Progenitor cell of endocrine pancreas (in vitro differentiated cells): ENCODE results near the gene CACNB4. TPM values are rescaled to one million over a fixed set of nuclear protein-coding genes. Genes with fewer than 3 reads are reported as not detected.

Source experiments
- DNase-seq: peaks from one replicate; pipeline ENCODE4 v3.0.0; 2021; ENCODE audit warnings: low spot score; ENCODE audit not compliant: unreplicated experiment
- H3K27ac Mint-ChIP-seq: 2 replicates; pipeline ENCODE4 v1.8.0; 2021; ENCODE audit warnings: mild to moderate bottlenecking, moderate library complexity, mixed read lengths
- H3K27me3 Mint-ChIP-seq: 2 replicates; pipeline ENCODE4 v1.8.0; 2021; ENCODE audit warnings: mixed read lengths
- H3K36me3 Mint-ChIP-seq: 2 replicates; pipeline ENCODE4 v1.8.0; 2022; ENCODE audit warnings: mixed read lengths; ENCODE audit not compliant: insufficient read depth
- H3K4me1 Mint-ChIP-seq: 2 replicates; pipeline ENCODE4 v1.8.0; 2021; ENCODE audit warnings: low read depth, mixed read lengths
- H3K4me3 Mint-ChIP-seq: 2 replicates; pipeline ENCODE4 v1.8.0; 2021; ENCODE audit warnings: low read depth, mild to moderate bottlenecking, moderate library complexity, mixed read lengths
- H3K9me3 Mint-ChIP-seq: 2 replicates; pipeline ENCODE4 v1.8.0; 2021; ENCODE audit warnings: low read depth, mixed read lengths
- CTCF ChIP-seq: fragments of 200-600 bp; sonication (generic); IDR thresholded peaks from one replicate; pipeline ENCODE4 v1.5.0; 2021; ENCODE audit warnings: antibody characterized with exemption, mild to moderate bottlenecking; ENCODE audit not compliant: unreplicated experiment
- total RNA-seq: library from RNA; stranded (reverse); gene quantifications from 2 replicates; pipeline ENCODE4 v1.2.1, GENCODE V29; 2021

CACNB4 gene
- total RNA-seq, 1 donor from 2014 or later, result 2.5 TPM

- Mint-ChIP-seq H3K4me3 (no peak overlapping the region), H3K27me3 (no peaks in the 10 kb centered on the region), H3K4me1 (no peaks in the 10 kb centered on the region), H3K27ac (no peak overlapping the region), H3K9me3 (peaks cover 14% of the 10 kb centered on the region), H3K36me3 (peaks cover 49% of the 10 kb centered on the region)
- DNase-seq, result no peak
- TF ChIP-seq CTCF, result no peak
Measured at GRCh38 chr2:151783133-151783520, 315.7 kb downstream of the CACNB4 start.

Other genes with a start within 250 kb of the CACNB4 start
- gene STAM2, start 76.7 kb upstream of the CACNB4 start, total RNA-seq, result 32.8 and 36.2 TPM in 2 replicates
- gene FMNL2, start 236.1 kb upstream of the CACNB4 start, total RNA-seq, result 99.5 and 108 TPM in 2 replicates